Measurements from ENCODE around the gene GNG13. TPM values are rescaled to one million over a fixed set of nuclear protein-coding genes. Genes with fewer than 3 reads are reported as not detected.
A peak's percentile ranks its signal among the peaks of the same experiment; 100 is the strongest.

GNG13 gene
- total RNA-seq, 1 experiment from 2014 or later, result not detected

GRCh38 chr16:764184-764750 lies 36.3 kb downstream of the GNG13 start:
- Histone ChIP-seq H3K4me3 (ENCODE audit: low read length) (no peak overlapping the region), H3K9me3 (ENCODE audit: low read length) (no peaks in the 10 kb centered on the region), H3F3A (ENCODE audit: low read length, unreplicated experiment) (no peaks in the 10 kb centered on the region), H3K4me2 (ENCODE audit: low read length) (no peak overlapping the region), H3K27me3 (ENCODE audit: low read length) (no peaks in the 10 kb centered on the region), H4K20me1 (ENCODE audit: low read length) (no peaks in the 10 kb centered on the region), H3K36me3 (ENCODE audit: low read depth, low read length) (no peaks in the 10 kb centered on the region), H3K79me2 (ENCODE audit: low read length) (no peaks in the 10 kb centered on the region), H3K27ac (ENCODE audit: low read length) (no peak overlapping the region), H3K9me2 (replicated peaks; ENCODE audit: low read length) (no peaks in the 10 kb centered on the region), H3K9ac (ENCODE audit: low read length) (no peak overlapping the region), H3K4me1 (ENCODE audit: insufficient read depth, low read length) (peaks cover 13% of the 10 kb centered on the region), H2AFZ (ENCODE audit: low read length) (no peak overlapping the region)
- ChIA-PET CTCF (no interaction called here), POLR2A (ENCODE audit: unreplicated experiment) (no interaction called here)
- ATAC-seq, result no peak
- BruUV-seq (replicated peaks), result no TSS peak
- intact Hi-C loops (cut with micrococcal nuclease), result no loop called here
- DNase-seq, result no peak
- TF ChIP-seq CTCF (conservative IDR thresholded peaks at IDR 0.05; ENCODE audit: low read depth, low read length) (no peak), EZH2phosphoT487 (IDR thresholded peaks at IDR 0.05; ENCODE audit: borderline replicate concordance, low read length) (no peak)

GRCh38 chr16:763369-764183 lies 37.0 kb downstream of the GNG13 start:
- POLR2A ChIA-PET (ENCODE audit: unreplicated experiment), result no interaction called here

GRCh38 chr16:762595-763268 lies 37.8 kb downstream of the GNG13 start:
- no peak for ATAC-seq
- Histone ChIP-seq H3K4me1 (ENCODE audit: insufficient read depth, low read length) (peaks cover 13% of the 10 kb centered on the region), H3K27ac (ENCODE audit: low read length) (no peak overlapping the region), H3K4me2 (ENCODE audit: low read length) (no peak overlapping the region), H3K4me3 (ENCODE audit: low read length) (no peak overlapping the region), H3K36me3 (ENCODE audit: low read depth, low read length) (no peaks in the 10 kb centered on the region), H3K9ac (ENCODE audit: low read length) (no peak overlapping the region), H3K9me3 (ENCODE audit: low read length) (no peaks in the 10 kb centered on the region), H3K79me2 (ENCODE audit: low read length) (no peaks in the 10 kb centered on the region), H2AFZ (ENCODE audit: low read length) (no peak overlapping the region), H3K9me2 (replicated peaks; ENCODE audit: low read length) (no peaks in the 10 kb centered on the region), H3F3A (ENCODE audit: low read length, unreplicated experiment) (no peaks in the 10 kb centered on the region), H4K20me1 (ENCODE audit: low read length) (no peaks in the 10 kb centered on the region), H3K27me3 (ENCODE audit: low read length) (no peaks in the 10 kb centered on the region)
- no peak for DNase-seq
- ChIA-PET POLR2A (ENCODE audit: unreplicated experiment) (no interaction called here), CTCF (no interaction called here)
- intact Hi-C loops (cut with micrococcal nuclease), result no loop called here
- no TSS peak for BruUV-seq (replicated peaks)
- no peak for TF ChIP-seq EZH2 (IDR thresholded peaks at IDR 0.05; ENCODE audit: low read length, unreplicated experiment)
- TF ChIP-seq EZH2phosphoT487 (IDR thresholded peaks at IDR 0.05; ENCODE audit: borderline replicate concordance, low read length), result no peak
- no peak for TF ChIP-seq CTCF (conservative IDR thresholded peaks at IDR 0.05; ENCODE audit: low read depth, low read length)

More at GRCh38 chr16:763369-764183, 37.0 kb downstream of the GNG13 start:
- no peak for TF ChIP-seq EZH2 (IDR thresholded peaks at IDR 0.05; ENCODE audit: low read length, unreplicated experiment)
- H3F3A ChIP-seq (ENCODE audit: low read length, unreplicated experiment), result no peaks in the 10 kb centered on the region
- H3K4me3 ChIP-seq (ENCODE audit: low read length), result no peak overlapping the region
- H3K79me2 ChIP-seq (ENCODE audit: low read length), result no peaks in the 10 kb centered on the region
- H3K27me3 ChIP-seq (ENCODE audit: low read length), result no peaks in the 10 kb centered on the region
- intact Hi-C loops (cut with micrococcal nuclease), result no loop called here
- no peaks in the 10 kb centered on the region for H3K9me3 ChIP-seq (ENCODE audit: low read length)
- CTCF ChIA-PET, result no interaction called here
- no peak overlapping the region for H3K27ac ChIP-seq (ENCODE audit: low read length)
- ATAC-seq (peak; percentile 14; the same call in 1 of the 2 replicates), DNase-seq (no peak)
- H3K4me2 ChIP-seq (ENCODE audit: low read length), result no peak overlapping the region
- H4K20me1 ChIP-seq (ENCODE audit: low read length), result no peaks in the 10 kb centered on the region
- no peak overlapping the region for H2AFZ ChIP-seq (ENCODE audit: low read length)
- peaks cover 13% of the 10 kb centered on the region for H3K4me1 ChIP-seq (ENCODE audit: insufficient read depth, low read length)
- BruUV-seq (replicated peaks), result no TSS peak
- no peaks in the 10 kb centered on the region for H3K36me3 ChIP-seq (ENCODE audit: low read depth, low read length)
- no peak overlapping the region for H3K9ac ChIP-seq (ENCODE audit: low read length)
- no peaks in the 10 kb centered on the region for H3K9me2 ChIP-seq (replicated peaks; ENCODE audit: low read length)

All from PC-3 (cell line).